ENCODE results near the gene NPAS3. TPM values are rescaled to one million over a fixed set of nuclear protein-coding genes. Genes with fewer than 3 reads are reported as not detected.

NPAS3 gene
- total RNA-seq, 1 experiment from 2014 or later: 0.35 TPM

DNA sequence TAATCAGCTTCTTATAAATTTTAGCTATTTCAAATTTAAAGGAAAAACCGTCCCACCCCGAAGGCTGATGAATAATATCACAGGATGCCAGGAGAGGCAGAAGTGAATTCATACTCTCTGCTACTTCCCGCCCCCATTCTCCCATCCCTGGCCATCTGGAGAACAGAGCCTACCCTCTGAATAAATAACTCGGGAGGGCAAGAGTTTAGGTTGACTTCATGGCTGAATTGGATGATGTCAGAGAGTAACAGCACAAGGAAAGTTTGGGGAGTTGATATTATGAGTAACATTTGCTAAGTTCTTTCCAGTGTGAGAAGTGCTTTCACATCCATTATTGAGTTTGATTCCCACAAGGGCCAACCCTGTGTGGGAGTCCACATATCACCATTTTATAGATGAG lies 770.6 kb downstream of the NPAS3 start:
- no peaks in the 10 kb centered on the region for H3K27me3 Mint-ChIP-seq (ENCODE audit: insufficient read depth, unreplicated experiment)
- no peaks in the 10 kb centered on the region for H3K36me3 Mint-ChIP-seq (ENCODE audit: insufficient read depth, unreplicated experiment)
- ChIA-PET CTCF (interaction anchor here (0.6 kb wide), 1 partner anchor 1967 kb away, joined by 4 read pairs; no protein-coding TSS in a partner anchor), POLR2A (no interaction called here)
- H3K27ac Mint-ChIP-seq (ENCODE audit: low read depth, unreplicated experiment): no peak overlapping the region
- no peak overlapping the region for H3K4me3 Mint-ChIP-seq (ENCODE audit: unreplicated experiment)
- peaks cover 7% of the 10 kb centered on the region for H3K9me3 Mint-ChIP-seq (ENCODE audit: unreplicated experiment)
- intact Hi-C loops (cut with micrococcal nuclease): no loop called here
- TF ChIP-seq, protein P1, sequence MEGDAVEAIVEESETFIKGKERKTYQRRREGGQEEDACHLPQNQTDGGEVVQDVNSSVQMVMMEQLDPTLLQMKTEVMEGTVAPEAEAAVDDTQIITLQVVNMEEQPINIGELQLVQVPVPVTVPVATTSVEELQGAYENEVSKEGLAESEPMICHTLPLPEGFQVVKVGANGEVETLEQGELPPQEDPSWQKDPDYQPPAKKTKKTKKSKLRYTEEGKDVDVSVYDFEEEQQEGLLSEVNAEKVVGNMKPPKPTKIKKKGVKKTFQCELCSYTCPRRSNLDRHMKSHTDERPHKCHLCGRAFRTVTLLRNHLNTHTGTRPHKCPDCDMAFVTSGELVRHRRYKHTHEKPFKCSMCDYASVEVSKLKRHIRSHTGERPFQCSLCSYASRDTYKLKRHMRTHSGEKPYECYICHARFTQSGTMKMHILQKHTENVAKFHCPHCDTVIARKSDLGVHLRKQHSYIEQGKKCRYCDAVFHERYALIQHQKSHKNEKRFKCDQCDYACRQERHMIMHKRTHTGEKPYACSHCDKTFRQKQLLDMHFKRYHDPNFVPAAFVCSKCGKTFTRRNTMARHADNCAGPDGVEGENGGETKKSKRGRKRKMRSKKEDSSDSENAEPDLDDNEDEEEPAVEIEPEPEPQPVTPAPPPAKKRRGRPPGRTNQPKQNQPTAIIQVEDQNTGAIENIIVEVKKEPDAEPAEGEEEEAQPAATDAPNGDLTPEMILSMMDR (IDR thresholded peaks at IDR 0.05; ENCODE audit: unreplicated experiment): no peak
- DNase-seq (ENCODE audit: unreplicated experiment): no peak
- BruUV-seq (replicated peaks): no TSS peak
- no peaks in the 10 kb centered on the region for H3K4me1 Mint-ChIP-seq (ENCODE audit: insufficient read depth, unreplicated experiment)

- ChIA-PET CTCF (interaction anchor here (0.6 kb wide), 1 partner anchor 1967 kb away, joined by 4 read pairs; no protein-coding TSS in a partner anchor), POLR2A (no interaction called here)
- no peaks in the 10 kb centered on the region for H3K36me3 Mint-ChIP-seq (ENCODE audit: insufficient read depth, unreplicated experiment)
- TF ChIP-seq, protein P1 (IDR thresholded peaks at IDR 0.05; ENCODE audit: unreplicated experiment): no peak
- peaks cover 7% of the 10 kb centered on the region for H3K9me3 Mint-ChIP-seq (ENCODE audit: unreplicated experiment)
- intact Hi-C loops (cut with micrococcal nuclease): no loop called here
- no TSS peak for BruUV-seq (replicated peaks)
- DNase-seq (ENCODE audit: unreplicated experiment): no peak
- no peaks in the 10 kb centered on the region for H3K27me3 Mint-ChIP-seq (ENCODE audit: insufficient read depth, unreplicated experiment)
- no peak overlapping the region for H3K27ac Mint-ChIP-seq (ENCODE audit: low read depth, unreplicated experiment)
- no peaks in the 10 kb centered on the region for H3K4me1 Mint-ChIP-seq (ENCODE audit: insufficient read depth, unreplicated experiment)
- H3K4me3 Mint-ChIP-seq (ENCODE audit: unreplicated experiment): no peak overlapping the region
These were observed 771.0 kb downstream of the NPAS3 start for GRCh38 chr14:33709711-33710110.

DNA sequence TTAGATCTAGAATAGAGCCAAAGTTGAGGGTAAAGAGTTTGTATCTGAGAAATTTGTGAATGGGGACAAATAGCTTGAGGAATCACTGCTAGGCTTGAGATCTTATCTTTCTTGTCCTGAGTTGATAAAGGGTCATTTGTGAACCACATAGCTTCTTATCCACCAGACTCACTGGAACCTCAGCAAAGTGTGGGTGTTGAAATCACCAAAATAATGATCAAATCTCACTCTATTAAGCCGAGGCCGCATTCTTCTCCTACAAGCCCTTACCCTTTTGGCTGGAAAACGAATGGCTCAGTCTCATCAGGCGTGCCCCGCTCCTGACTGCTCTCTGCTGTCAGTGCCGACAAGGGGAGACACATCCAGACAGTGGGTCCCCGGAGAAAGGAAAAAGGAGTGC lies 771.6 kb downstream of the NPAS3 start:
- TF ChIP-seq, protein P1 (IDR thresholded peaks at IDR 0.05; ENCODE audit: unreplicated experiment): no peak
- H3K36me3 Mint-ChIP-seq (ENCODE audit: insufficient read depth, unreplicated experiment): no peaks in the 10 kb centered on the region
- ChIA-PET CTCF (no interaction called here), POLR2A (no interaction called here)
- intact Hi-C loops (cut with micrococcal nuclease): no loop called here
- no peaks in the 10 kb centered on the region for H3K27me3 Mint-ChIP-seq (ENCODE audit: insufficient read depth, unreplicated experiment)
- no peaks in the 10 kb centered on the region for H3K4me1 Mint-ChIP-seq (ENCODE audit: insufficient read depth, unreplicated experiment)
- H3K4me3 Mint-ChIP-seq (ENCODE audit: unreplicated experiment): no peak overlapping the region
- BruUV-seq (replicated peaks): no TSS peak
- peaks cover 7% of the 10 kb centered on the region for H3K9me3 Mint-ChIP-seq (ENCODE audit: unreplicated experiment)
- no peak overlapping the region for H3K27ac Mint-ChIP-seq (ENCODE audit: low read depth, unreplicated experiment)
- DNase-seq (ENCODE audit: unreplicated experiment): no peak

- H3K27me3 Mint-ChIP-seq (ENCODE audit: insufficient read depth, unreplicated experiment): no peaks in the 10 kb centered on the region
- CTCF ChIA-PET: no interaction called here
These were observed 772.5 kb downstream of the NPAS3 start for GRCh38 chr14:33711194-33711593.

More at GRCh38 chr14:33711194-33711593, 772.5 kb downstream of the NPAS3 start:
- no TSS peak for BruUV-seq (replicated peaks)
- Mint-ChIP-seq H3K4me1 (ENCODE audit: insufficient read depth, unreplicated experiment) (no peaks in the 10 kb centered on the region), H3K9me3 (ENCODE audit: unreplicated experiment) (peaks cover 10% of the 10 kb centered on the region), H3K27ac (ENCODE audit: low read depth, unreplicated experiment) (no peak overlapping the region), H3K36me3 (ENCODE audit: insufficient read depth, unreplicated experiment) (no peaks in the 10 kb centered on the region), H3K4me3 (ENCODE audit: unreplicated experiment) (no peak overlapping the region)
- DNase-seq (ENCODE audit: unreplicated experiment): no peak
- intact Hi-C loops (cut with micrococcal nuclease): no loop called here
- TF ChIP-seq, protein P1 (IDR thresholded peaks at IDR 0.05; ENCODE audit: unreplicated experiment): no peak
- POLR2A ChIA-PET: no interaction called here
